Dermis lymphatic vessel endothelial cell (primary cell): ENCODE results near the gene SPRR1A. TPM values are rescaled to one million over a fixed set of nuclear protein-coding genes. Genes with fewer than 3 reads are reported as not detected.

ENCODE experiments used
- total RNA-seq: library from RNA; depleted of rRNA; stranded (reverse); fragments of >200 nt; gene quantifications from 2 replicates; pipeline ENCODE4 v1.2.1, GENCODE V29; 2014

SPRR1A gene, protein sequence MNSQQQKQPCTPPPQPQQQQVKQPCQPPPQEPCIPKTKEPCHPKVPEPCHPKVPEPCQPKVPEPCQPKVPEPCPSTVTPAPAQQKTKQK
- total RNA-seq: not detected in 2 replicates

DNA sequence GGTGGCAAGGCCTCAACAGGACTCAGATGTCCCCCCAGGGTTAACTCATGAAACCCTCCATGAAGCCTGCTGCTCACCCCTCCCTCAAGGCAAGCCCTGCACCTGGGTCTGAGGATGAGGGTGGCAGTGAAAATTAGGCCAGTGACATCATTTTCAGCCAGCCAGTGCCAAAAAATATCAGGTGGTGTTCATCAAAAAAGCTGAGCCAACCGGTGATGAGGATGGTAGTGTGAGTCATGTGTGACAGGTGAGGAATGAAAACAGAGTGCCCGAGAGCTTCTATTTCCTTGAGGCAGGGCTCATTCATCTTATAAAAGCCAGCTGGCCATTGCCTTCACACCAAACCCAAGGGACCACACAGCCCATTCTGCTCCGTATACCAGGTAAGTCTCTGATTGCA lies at the start of gene SPRR1A:
Gene SPRR1A, plus strand, starts transcription at position 339 of the 400 bp plus-strand sequence. CDS start 1,150 bp downstream, outside the sequence.

DNA sequence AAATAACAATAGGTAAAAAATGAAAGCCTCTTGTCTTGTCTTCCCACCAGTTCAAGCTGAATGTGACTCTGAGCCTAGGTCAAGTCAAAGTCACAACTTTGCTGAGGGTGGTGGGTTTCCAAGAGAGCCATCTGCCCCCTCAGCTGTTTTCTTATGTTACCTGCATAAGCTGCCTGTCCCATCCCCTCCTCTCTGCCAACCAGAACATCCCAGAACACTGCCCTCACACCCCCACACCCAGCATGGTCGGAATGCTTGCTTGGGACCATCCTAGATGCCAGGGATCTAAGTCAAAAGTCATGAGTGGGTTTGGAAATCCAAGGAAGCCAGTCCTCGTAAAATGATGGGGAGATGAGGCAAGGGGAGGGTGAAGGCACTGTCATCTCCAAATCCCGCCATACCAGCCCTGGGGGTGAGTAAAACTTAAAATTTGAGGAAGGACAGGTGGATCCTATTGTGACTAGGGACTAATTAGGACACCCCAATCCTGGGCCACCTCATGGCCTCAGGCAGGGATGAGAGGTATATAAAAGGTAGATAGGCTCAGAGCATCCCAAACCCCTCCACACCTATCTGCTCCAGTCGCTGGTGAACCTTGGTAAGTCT lies 37.1 kb upstream of the SPRR1A start, which contains the start of gene SPRR5:
Gene SPRR5, plus strand, starts transcription at position 556 of the 606 bp plus-strand sequence. CDS start 1,349 bp downstream, outside the sequence.

DNA sequence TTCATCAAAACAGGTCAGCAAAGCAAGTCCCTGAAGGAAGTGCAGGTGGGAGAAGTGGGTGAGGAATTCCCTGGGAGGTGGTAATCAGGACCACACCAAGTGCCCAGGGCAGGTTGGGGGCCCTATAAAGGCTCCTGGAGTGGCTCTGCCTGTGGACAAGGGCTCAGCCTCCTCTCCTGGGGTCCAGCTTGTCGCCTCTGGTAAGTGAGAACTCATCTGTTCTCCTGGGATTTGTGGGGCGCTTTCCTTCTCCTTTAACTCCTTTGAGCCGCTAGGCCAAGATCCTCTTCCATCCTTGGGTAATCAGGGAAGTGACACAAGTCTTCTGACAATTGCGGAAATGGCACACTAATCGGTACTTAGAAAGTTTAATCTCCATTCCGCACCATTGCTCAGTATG lies 13.4 kb upstream of the SPRR1A start, which contains the start of gene SPRR4:
Gene SPRR4, plus strand, starts transcription at position 154 of the 400 bp plus-strand sequence. CDS start 1,243 bp downstream, outside the sequence.

DNA sequence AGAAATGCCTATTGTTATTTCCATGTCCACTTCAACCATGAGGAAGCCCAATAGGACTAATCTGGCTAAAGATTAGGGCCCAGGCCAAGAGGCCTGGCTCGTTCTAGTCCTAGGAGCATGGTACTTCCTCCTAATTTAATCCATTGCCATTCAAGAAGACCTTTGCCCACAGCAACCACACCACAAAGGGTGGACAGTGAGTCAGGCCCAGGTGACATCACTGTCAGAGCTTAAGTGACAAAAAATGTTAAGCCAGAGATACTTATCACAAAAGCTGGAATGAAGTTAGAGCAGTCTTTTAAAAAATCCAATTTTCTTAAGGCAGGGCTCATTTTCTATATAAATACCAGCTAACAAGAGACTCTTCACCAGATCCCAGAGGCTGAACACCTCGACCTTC lies 17.5 kb downstream of the SPRR1A start, which contains the start of gene SPRR3:
Gene SPRR3, plus strand, starts transcription at position 368 of the 400 bp plus-strand sequence. CDS start 1,272 bp downstream, outside the sequence.

DNA sequence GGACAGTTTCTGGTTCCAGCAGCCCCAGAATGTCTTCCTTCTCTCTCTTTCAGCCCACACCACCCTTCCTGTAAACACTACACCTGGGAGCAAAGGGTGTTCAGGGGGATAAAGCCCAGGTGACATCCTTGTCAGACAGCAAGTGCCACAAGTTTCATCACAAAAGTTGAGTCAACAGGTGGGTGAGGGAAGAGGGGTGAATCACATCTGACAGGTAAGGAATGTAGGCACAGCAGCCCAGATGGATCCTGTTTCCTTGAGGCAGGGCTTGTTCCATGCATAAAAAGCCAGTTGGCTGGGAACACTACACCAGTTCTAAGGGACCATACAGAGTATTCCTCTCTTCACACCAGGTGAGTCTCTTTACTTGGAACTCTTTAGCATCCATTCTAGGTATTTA lies 47.0 kb downstream of the SPRR1A start, which contains the start of gene SPRR1B:
Gene SPRR1B, plus strand, starts transcription at position 309 of the 400 bp plus-strand sequence. CDS start 1,143 bp downstream, outside the sequence.

Other genes with a start within 250 kb of the SPRR1A start
- not detected in 2 replicates for gene KPRP, start 226.1 kb upstream of the SPRR1A start, total RNA-seq
- not detected in 2 replicates for gene LCE1F, start 208.9 kb upstream of the SPRR1A start, total RNA-seq
- gene LCE1E, start 197.8 kb upstream of the SPRR1A start, total RNA-seq: not detected in 2 replicates
- gene LCE1D, start 187.4 kb upstream of the SPRR1A start, total RNA-seq: not detected in 2 replicates
- gene LCE1C, start 177.4 kb upstream of the SPRR1A start, total RNA-seq: not detected in 2 replicates
- not detected in 2 replicates for gene LCE1B, start 172.1 kb upstream of the SPRR1A start, total RNA-seq
- not detected in 2 replicates for gene LCE1A, start 156.6 kb upstream of the SPRR1A start, total RNA-seq
- gene LCE6A, start 141.2 kb upstream of the SPRR1A start, total RNA-seq: not detected in 2 replicates
- gene LCE7A, start 124.1 kb upstream of the SPRR1A start, total RNA-seq: not detected in 2 replicates
- not detected in 2 replicates for gene SMCP, start 105.8 kb upstream of the SPRR1A start, total RNA-seq
- gene IVL, start 75.5 kb upstream of the SPRR1A start, total RNA-seq: not detected in 2 replicates
- not detected in 2 replicates for gene SPRR5, start 36.9 kb upstream of the SPRR1A start, total RNA-seq
- gene SPRR4, start 13.4 kb upstream of the SPRR1A start, total RNA-seq: not detected in 2 replicates
- not detected in 2 replicates for gene SPRR3, start 17.7 kb downstream of the SPRR1A start, total RNA-seq
- not detected in 2 replicates for gene SPRR1B, start 47.1 kb downstream of the SPRR1A start, total RNA-seq
- gene SPRR2D, start 57.0 kb downstream of the SPRR1A start, total RNA-seq: not detected in 2 replicates
- gene SPRR2A, start 73.4 kb downstream of the SPRR1A start, total RNA-seq: not detected in 2 replicates
- gene SPRR2B, start 87.5 kb downstream of the SPRR1A start, total RNA-seq: not detected in 2 replicates
- gene SPRR2E, start 110.4 kb downstream of the SPRR1A start, total RNA-seq: not detected in 2 replicates
- not detected in 2 replicates for gene SPRR2F, start 129.4 kb downstream of the SPRR1A start, total RNA-seq
- not detected in 2 replicates for gene SPRR2G, start 166.8 kb downstream of the SPRR1A start, total RNA-seq
- gene LELP1, start 219.3 kb downstream of the SPRR1A start, total RNA-seq: not detected in 2 replicates
- gene PRR9, start 233.5 kb downstream of the SPRR1A start, total RNA-seq: not detected in 2 replicates